Testis (tissue), 2 donors: Measurements from ENCODE around the gene TNRC6B.

Experiments
- CTCF ChIP-seq, 3 experiments: fragments of 450-650 bp in 2 of 3; fragments of 200-600 bp in 1 of 3; sonication (generic) in 1 of 3; IDR thresholded peaks; one replicate each; pipeline ENCODE4 v1.5.1; 2016 to 2019; ENCODE audit warnings: antibody characterized with exemption in 3 of 3, mild to moderate bottlenecking in 2 of 3, moderate library complexity in 1 of 3
- POLR2A ChIP-seq: fragments of 450-650 bp; IDR thresholded peaks from one replicate; pipeline ENCODE4 v1.6.1; 2017; ENCODE audit warnings: antibody characterized with exemption, mild to moderate bottlenecking, moderate library complexity

GRCh38 chr22:40156001-40156516, 21.7 kb upstream of the TNRC6B start:
- TF ChIP-seq CTCF (IDR thresholded peaks at IDR 0.05) (no peak), POLR2A (no peak)
